HG03175 (cell line): ENCODE results near the gene FABP1.

Source experiments
- ATAC-seq: cut with Tn5 transposase; IDR thresholded peaks from one replicate; pipeline ENCODE4 v1.9.1; 2021; ENCODE audit warnings: mild to moderate bottlenecking, moderate library complexity; ENCODE audit not compliant: unreplicated experiment

The FABP1 gene

GRCh38 chr2:88085099-88085498 lies 42.8 kb downstream of the FABP1 start:
- no peak for ATAC-seq

DNA sequence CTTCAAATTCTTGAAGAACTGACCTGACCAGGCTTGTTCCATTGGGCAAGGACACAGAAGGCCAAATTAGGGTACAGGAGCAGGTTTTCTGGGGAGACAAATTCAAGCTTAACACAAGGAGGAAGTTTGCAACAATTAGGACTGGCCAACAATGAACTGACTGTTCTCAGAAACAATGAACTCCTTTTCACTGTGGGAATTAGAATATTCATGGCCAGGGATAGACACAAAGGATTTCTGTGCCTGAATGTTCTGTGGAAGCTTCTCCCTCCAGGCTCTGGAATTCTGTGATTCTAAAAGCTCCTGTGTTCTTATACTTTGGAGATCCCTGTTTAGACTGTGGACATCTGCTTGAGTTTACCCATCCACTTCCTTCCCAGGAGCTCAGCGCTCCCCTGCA lies 45.1 kb downstream of the FABP1 start:
- no peak for ATAC-seq

DNA sequence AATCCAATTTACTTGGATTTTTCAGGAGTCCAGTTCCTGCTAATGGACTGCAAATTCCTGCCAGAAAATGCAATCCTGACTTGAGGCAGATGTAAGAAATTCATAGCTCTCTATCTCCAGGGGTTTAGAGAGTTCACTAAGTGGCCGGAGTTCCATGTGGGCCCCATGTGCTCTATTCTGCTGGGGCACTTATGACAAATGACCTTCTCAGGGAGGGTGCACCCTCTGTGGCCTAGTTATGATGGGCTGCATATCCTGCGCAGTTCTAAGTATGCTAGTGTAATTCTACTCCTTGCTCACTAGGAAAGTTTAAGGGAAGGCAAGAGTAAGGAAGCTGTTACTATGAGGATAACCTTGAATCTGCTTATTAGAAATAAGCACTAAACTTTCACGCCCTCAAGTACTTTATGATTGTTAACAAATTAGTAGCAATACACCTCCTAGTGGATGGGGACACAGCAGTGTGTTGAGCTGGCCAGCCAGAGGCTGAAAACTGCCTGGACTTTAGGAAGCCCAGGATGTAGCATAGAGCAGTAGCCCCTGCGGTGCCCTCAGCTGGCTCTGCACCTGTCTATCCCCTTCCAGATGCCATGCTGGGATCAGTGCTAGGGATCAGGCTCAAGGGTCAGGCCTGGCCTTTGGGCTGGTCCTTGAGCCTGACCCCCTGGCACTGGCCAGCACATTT lies 45.8 kb downstream of the FABP1 start:
- ATAC-seq = no peak

DNA sequence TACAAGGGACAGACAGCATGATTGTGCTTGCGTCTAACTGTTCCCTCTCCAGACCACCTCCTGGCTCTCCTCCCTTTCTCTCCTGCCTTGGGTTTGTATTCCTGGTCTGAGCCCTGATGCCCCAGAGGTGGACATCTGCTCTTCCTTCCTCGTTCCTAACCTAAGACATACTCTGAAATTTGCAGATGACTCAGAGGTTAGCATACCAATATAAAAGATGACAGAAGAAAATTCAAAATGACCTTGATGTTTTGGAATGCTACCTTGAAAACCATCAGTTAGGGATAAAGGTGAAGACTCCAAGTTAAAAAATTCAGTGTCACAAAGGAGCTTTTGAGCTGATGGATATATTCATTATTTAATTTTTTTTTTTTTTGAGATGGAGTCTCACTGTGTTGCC lies 47.3 kb downstream of the FABP1 start:
- ATAC-seq = no peak

DNA sequence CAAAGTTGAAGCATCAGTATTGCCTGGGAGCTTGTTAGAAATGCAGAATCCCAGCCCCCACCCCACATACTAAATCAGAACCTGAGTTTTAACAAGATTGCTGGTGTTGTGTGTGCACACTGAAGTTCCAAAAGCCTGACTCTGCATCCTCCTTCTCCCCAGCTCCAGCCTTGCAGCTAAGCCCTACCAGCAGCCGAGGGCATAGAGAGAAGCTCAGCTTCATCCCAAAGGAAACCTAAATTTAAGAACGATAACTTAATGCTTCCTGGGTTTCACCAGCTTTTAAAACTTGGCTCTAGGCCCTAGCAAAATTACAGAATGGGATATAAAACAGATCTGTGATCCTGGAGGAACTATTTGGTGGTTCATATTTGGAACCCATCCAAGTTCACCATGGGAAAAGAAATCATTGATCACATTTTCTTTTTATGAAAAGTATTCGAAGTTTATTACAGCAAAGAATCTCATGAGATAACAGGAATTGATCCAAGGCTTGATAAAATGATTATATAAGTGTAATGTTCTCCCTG lies 49.2 kb downstream of the FABP1 start:
- ATAC-seq = no peak

DNA sequence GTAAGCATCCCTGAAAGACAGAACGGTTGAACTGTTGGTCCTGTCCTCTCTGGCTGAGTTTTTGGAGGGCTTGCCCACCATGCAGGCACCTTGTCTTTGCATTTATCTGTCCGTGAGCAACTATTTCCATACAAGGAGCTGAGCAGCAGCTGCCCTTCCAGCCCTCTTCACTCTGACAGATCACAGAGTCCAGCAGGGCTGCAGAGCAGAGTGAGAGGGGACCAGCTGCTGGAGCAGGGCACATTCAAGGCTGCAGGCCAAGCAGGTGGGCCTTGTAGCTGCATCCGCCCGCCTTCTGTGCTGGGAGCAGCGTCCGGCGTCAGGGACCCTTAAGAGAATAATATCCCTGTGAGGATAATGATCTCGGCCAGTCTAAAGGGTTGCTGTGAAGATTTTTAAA lies 50.8 kb downstream of the FABP1 start:
- no peak for ATAC-seq

- ATAC-seq = no peak
Observed at GRCh38 chr2:88074854-88075292, 53.0 kb downstream of the FABP1 start.

- no peak for ATAC-seq
Observed at GRCh38 chr2:88074150-88074549, 53.7 kb downstream of the FABP1 start.
